H9 (cell line): ENCODE data around the gene KLF11. TPM values are rescaled to one million over a fixed set of nuclear protein-coding genes. Genes with fewer than 3 reads are reported as not detected.

ENCODE experiments used
- DNase-seq: peaks from one replicate; pipeline ENCODE4 v3.0.0-alpha.2; 2017
- H2AFZ ChIP-seq: one replicate; pipeline ENCODE4 v1.6.1; 2013; ENCODE audit warnings: mild to moderate bottlenecking, low read length, control low read depth, moderate library complexity
- H2AK5ac ChIP-seq: 2 replicates; pipeline ENCODE4 v1.6.1; 2013; ENCODE audit warnings: low read length, control low read depth, mixed read lengths; ENCODE audit not compliant: insufficient read length
- H2BK120ac ChIP-seq: one replicate; pipeline ENCODE4 v1.6.1; 2013; ENCODE audit warnings: low read depth, mild to moderate bottlenecking, low read length, control low read depth, inconsistent platforms; ENCODE audit not compliant: poor library complexity, severe bottlenecking
- H2BK12ac ChIP-seq: 2 replicates; pipeline ENCODE4 v1.6.1; 2013; ENCODE audit warnings: low read length, control low read depth, mixed read lengths, low read depth; ENCODE audit not compliant: insufficient read length
- H2BK15ac ChIP-seq: 2 replicates; pipeline ENCODE4 v1.6.1; 2013; ENCODE audit warnings: low read depth, low read length, control low read depth
- H2BK20ac ChIP-seq: one replicate; pipeline ENCODE4 v1.6.1; 2013; ENCODE audit warnings: low read depth, mild to moderate bottlenecking, low read length, control low read depth, inconsistent platforms; ENCODE audit not compliant: poor library complexity, severe bottlenecking
- H2BK5ac ChIP-seq: 2 replicates; pipeline ENCODE4 v1.6.1; 2013; ENCODE audit warnings: low read length, control low read depth, mixed read lengths; ENCODE audit not compliant: insufficient read length
- H3K14ac ChIP-seq: 2 replicates; pipeline ENCODE4 v1.6.1; 2013; ENCODE audit warnings: low read length, control low read depth; ENCODE audit not compliant: insufficient read depth
- H3K18ac ChIP-seq: 2 replicates; pipeline ENCODE4 v1.6.1; 2013; ENCODE audit warnings: low read depth, mild to moderate bottlenecking, mixed read lengths, low read length, control low read depth; ENCODE audit not compliant: insufficient read length
- H3K23ac ChIP-seq: 2 replicates; pipeline ENCODE4 v1.6.1; 2013; ENCODE audit warnings: low read length, control low read depth, mixed read lengths, low read depth; ENCODE audit not compliant: insufficient read length
- H3K23me2 ChIP-seq: 2 replicates; pipeline ENCODE4 v1.6.1; 2013; ENCODE audit warnings: low read depth, mild to moderate bottlenecking, mixed read lengths, low read length, control low read depth; ENCODE audit not compliant: insufficient read length, poor library complexity, severe bottlenecking
- H3K27ac ChIP-seq: 2 replicates; pipeline ENCODE4 v1.5.1; 2013; ENCODE audit warnings: low read length, control low read depth, mixed read lengths, low read depth; ENCODE audit not compliant: insufficient read length
- H3K27me3 ChIP-seq: 2 replicates; pipeline ENCODE4 v1.6.1; 2013; ENCODE audit warnings: low read length, control low read depth, inconsistent platforms; ENCODE audit not compliant: insufficient read depth
- H3K4ac ChIP-seq: 2 replicates; pipeline ENCODE4 v1.6.1; 2013; ENCODE audit warnings: low read depth, mild to moderate bottlenecking, control low read depth, inconsistent platforms, low read length, moderate library complexity
- H3K4me1 ChIP-seq: 2 replicates; pipeline ENCODE4 v1.6.1; 2013; ENCODE audit warnings: low read length, control low read depth, inconsistent platforms; ENCODE audit not compliant: insufficient read depth
- H3K4me2 ChIP-seq: 2 replicates; pipeline ENCODE4 v1.6.1; 2013; ENCODE audit warnings: low read length, control low read depth, mixed read lengths; ENCODE audit not compliant: insufficient read length, insufficient read depth
- H3K56ac ChIP-seq: 2 replicates; pipeline ENCODE4 v1.6.1; 2013; ENCODE audit warnings: low read depth, mild to moderate bottlenecking, mixed read lengths, low read length, control low read depth; ENCODE audit not compliant: insufficient read length
- H3K79me1 ChIP-seq: 2 replicates; pipeline ENCODE4 v1.6.1; 2013; ENCODE audit warnings: low read depth, mild to moderate bottlenecking, moderate library complexity, low read length, control low read depth, inconsistent platforms; ENCODE audit not compliant: insufficient read depth, poor library complexity, severe bottlenecking
- H3K79me2 ChIP-seq: 2 replicates; pipeline ENCODE4 v1.6.1; 2013; ENCODE audit warnings: low read length, control low read depth, inconsistent platforms; ENCODE audit not compliant: insufficient read depth
- H3K9ac ChIP-seq: 2 replicates; pipeline ENCODE4 v1.6.1; 2013; ENCODE audit warnings: low read length, control low read depth, mixed read lengths; ENCODE audit not compliant: insufficient read length; ENCODE audit errors: extremely low read depth
- H3K9me3 ChIP-seq: one replicate; pipeline ENCODE4 v1.6.1; 2013; ENCODE audit warnings: low read depth, low read length, inconsistent platforms; ENCODE audit not compliant: control insufficient read depth
- H3T11ph ChIP-seq: one replicate; pipeline ENCODE4 v1.6.1; 2013; ENCODE audit warnings: mild to moderate bottlenecking, low read length, control low read depth, inconsistent platforms
- H4K20me1 ChIP-seq: one replicate; pipeline ENCODE4 v1.6.1; 2013; ENCODE audit not compliant: control insufficient read depth, insufficient read length, insufficient read depth
- H4K5ac ChIP-seq: 2 replicates; pipeline ENCODE4 v1.6.1; 2013; ENCODE audit warnings: low read depth, mild to moderate bottlenecking, mixed read lengths, low read length, control low read depth; ENCODE audit not compliant: insufficient read length
- H4K8ac ChIP-seq: replicated peaks from 2 replicates; pipeline ENCODE4 v1.6.1; 2013; ENCODE audit warnings: low read length, control low read depth, mixed read lengths, low read depth; ENCODE audit not compliant: insufficient read length
- H4K91ac ChIP-seq: 2 replicates; pipeline ENCODE4 v1.6.1; 2013; ENCODE audit warnings: low read depth, mild to moderate bottlenecking, moderate library complexity, mixed read lengths, low read length, control low read depth; ENCODE audit not compliant: insufficient read length
- H3K27ac Mint-ChIP-seq, 3 experiments: 2 replicates in 2 of 3; 3 replicates in 1 of 3; pipeline ENCODE4 v1.8.0; 2020 to 2021; ENCODE audit warnings: mixed read lengths in 3 of 3, mild to moderate bottlenecking in 1 of 3, moderate library complexity in 1 of 3
- H3K27me3 Mint-ChIP-seq: 2 replicates; pipeline ENCODE4 v1.8.0; 2021; ENCODE audit warnings: low read depth, mild to moderate bottlenecking, moderate library complexity, mixed read lengths
- H3K36me3 Mint-ChIP-seq, 3 experiments: 2 replicates in 2 of 3; 3 replicates in 1 of 3; pipeline ENCODE4 v1.8.0; 2020 to 2021; ENCODE audit warnings: low read depth in 3 of 3, mixed read lengths in 3 of 3; ENCODE audit not compliant: insufficient read depth in 1 of 3
- H3K4me1 Mint-ChIP-seq, 2 experiments: 2 replicates each; pipeline ENCODE4 v1.8.0; 2020; ENCODE audit warnings: mixed read lengths in 2 of 2
- H3K4me3 Mint-ChIP-seq, 2 experiments: 2 replicates in 1 of 2; 3 replicates in 1 of 2; pipeline ENCODE4 v1.8.0; 2020 to 2021; ENCODE audit warnings: mild to moderate bottlenecking in 2 of 2, mixed read lengths in 2 of 2, moderate library complexity in 1 of 2
- H3K9me3 Mint-ChIP-seq, 2 experiments: 2 replicates in 1 of 2; 3 replicates in 1 of 2; pipeline ENCODE4 v1.8.0; 2020; ENCODE audit warnings: mild to moderate bottlenecking in 2 of 2, mixed read lengths in 2 of 2, moderate library complexity in 1 of 2
- WGBS: extraction: QIAGEN DNeasy Blood & Tissue Kit; methylation state at CpG from one replicate; pipeline ENCODE4 v1.1.7; 2013; ENCODE audit warnings: missing lambda C conversion rate, low lambda C conversion rate, mixed read lengths; ENCODE audit not compliant: insufficient read length; ENCODE audit errors: extremely low coverage; 5-methylcytosine and 5-hydroxymethylcytosine counted together
- total RNA-seq: library from RNA; stranded (reverse); gene quantifications from 2 replicates; pipeline ENCODE4 v1.2.1, GENCODE V29; 2021
- TF ChIP-seq, protein P1 (sequence below): fragments of 200-600 bp; sonication (generic); conservative IDR thresholded peaks from 3 replicates; pipeline ENCODE4 v1.8.0; 2021; ENCODE audit warnings: antibody characterized with exemption, mild to moderate bottlenecking

Gene KLF11
- total RNA-seq, 1 experiment from 2014 or later, result 15.5 TPM

- Histone ChIP-seq H2BK5ac (no peak overlapping the region), H2BK120ac (no peak overlapping the region), H4K20me1 (no peaks in the 10 kb centered on the region), H4K91ac (no peak overlapping the region), H3K79me2 (no peaks in the 10 kb centered on the region), H3K4ac (no peak overlapping the region), H3K27ac (no peak overlapping the region), H4K8ac (no peak overlapping the region), H2AFZ (no peak overlapping the region), H2BK20ac (no peak overlapping the region), H3K23me2 (peaks cover 4% of the 10 kb centered on the region), H3K79me1 (no peaks in the 10 kb centered on the region), H3K27me3 (no peaks in the 10 kb centered on the region), H2AK5ac (no peak overlapping the region), H3K18ac (no peak overlapping the region), H3K9ac (no peak overlapping the region), H3K23ac (no peak overlapping the region), H3K9me3 (no peaks in the 10 kb centered on the region), H4K5ac (no peak overlapping the region), H3K4me1 (no peaks in the 10 kb centered on the region), H3T11ph (no peak overlapping the region), H2BK12ac (no peak overlapping the region), H2BK15ac (no peak overlapping the region), H3K56ac (no peak overlapping the region), H3K4me2 (no peak overlapping the region), H3K14ac (no peak overlapping the region)
- Mint-ChIP-seq H3K4me3 (no peak overlapping the region), H3K27me3 (peaks cover 12% of the 10 kb centered on the region), H3K4me1 (no peaks in the 10 kb centered on the region), H3K36me3 (no peaks in the 10 kb centered on the region; a peak in 1 of 7 replicates), H3K9me3 (no peaks in the 10 kb centered on the region; a peak in 1 of 5 replicates), H3K27ac (no peak overlapping the region)
- no CpG with 5 or more reads among the region's 4 CpGs for WGBS
- no peak for DNase-seq
- TF ChIP-seq, protein P1, sequence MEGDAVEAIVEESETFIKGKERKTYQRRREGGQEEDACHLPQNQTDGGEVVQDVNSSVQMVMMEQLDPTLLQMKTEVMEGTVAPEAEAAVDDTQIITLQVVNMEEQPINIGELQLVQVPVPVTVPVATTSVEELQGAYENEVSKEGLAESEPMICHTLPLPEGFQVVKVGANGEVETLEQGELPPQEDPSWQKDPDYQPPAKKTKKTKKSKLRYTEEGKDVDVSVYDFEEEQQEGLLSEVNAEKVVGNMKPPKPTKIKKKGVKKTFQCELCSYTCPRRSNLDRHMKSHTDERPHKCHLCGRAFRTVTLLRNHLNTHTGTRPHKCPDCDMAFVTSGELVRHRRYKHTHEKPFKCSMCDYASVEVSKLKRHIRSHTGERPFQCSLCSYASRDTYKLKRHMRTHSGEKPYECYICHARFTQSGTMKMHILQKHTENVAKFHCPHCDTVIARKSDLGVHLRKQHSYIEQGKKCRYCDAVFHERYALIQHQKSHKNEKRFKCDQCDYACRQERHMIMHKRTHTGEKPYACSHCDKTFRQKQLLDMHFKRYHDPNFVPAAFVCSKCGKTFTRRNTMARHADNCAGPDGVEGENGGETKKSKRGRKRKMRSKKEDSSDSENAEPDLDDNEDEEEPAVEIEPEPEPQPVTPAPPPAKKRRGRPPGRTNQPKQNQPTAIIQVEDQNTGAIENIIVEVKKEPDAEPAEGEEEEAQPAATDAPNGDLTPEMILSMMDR, result no peak
Observed at GRCh38 chr2:10022445-10022844, 20.9 kb upstream of the KLF11 start.
